Stimulated activated CD4-positive, alpha-beta T cell treated with anti-CD3 and anti-CD28 coated beads, Interleukin-15, amount 100 ng/mL, for 48 hours (primary cell): ENCODE measurements around the gene ATG12.

Source experiments
- DNase-seq, 2 donors: peaks; one replicate each; pipeline ENCODE4 v3.0.0-alpha.2; 2020; ENCODE audit warnings: low read depth in 2 of 2

ATG12 gene

DNA sequence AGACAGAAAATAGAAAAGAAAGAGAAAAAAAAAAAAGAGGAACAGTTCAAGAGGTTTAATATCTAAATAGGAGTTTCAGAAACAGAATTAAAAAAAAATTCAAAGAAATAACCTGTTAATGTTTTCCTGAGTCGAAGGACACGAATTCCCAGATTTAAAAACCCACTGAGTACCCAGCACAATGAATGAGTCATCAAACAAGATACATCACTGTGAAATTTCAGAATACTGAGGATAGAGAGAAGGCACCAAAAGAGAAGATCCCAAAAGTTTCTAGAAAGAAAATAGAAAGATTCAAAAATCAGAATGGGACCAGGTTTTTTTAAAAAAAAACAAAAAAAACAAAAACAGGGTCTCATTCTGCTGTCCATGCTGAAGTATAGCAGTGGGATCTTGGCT lies 33.7 kb downstream of the ATG12 start:
- no peak for DNase-seq

DNA sequence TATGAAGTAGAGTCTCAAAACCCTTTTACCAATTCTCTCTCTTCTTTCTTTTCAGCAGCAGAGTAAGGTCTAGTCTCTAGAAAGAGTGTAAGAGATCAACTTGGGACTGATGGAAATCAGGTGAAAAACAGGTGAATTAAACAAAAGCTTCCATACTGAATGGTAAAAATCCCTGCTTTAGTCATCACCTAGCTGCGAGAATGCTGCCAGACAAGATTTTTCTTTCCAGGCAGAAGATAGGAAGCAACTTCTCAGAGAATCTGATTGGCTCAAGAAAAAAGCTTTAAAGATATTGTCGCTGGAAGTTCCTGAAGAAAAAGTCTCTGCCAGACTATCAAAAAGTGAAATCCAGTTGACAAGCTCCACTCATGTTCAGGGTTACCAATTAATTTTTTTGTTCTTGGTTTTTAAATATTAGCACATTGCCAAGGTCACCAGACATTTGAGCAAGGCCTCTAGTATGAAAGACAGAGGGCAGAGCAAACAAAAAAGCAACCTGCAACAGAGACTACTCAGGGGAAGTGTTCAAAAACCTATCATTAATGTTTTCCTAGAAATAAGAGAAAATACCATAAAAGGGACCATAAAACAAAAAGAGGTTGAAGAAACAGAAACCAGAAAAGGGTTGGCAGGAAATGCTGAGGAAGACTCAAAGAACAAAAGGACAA lies 34.2 kb downstream of the ATG12 start:
- DNase-seq = no peak

DNA sequence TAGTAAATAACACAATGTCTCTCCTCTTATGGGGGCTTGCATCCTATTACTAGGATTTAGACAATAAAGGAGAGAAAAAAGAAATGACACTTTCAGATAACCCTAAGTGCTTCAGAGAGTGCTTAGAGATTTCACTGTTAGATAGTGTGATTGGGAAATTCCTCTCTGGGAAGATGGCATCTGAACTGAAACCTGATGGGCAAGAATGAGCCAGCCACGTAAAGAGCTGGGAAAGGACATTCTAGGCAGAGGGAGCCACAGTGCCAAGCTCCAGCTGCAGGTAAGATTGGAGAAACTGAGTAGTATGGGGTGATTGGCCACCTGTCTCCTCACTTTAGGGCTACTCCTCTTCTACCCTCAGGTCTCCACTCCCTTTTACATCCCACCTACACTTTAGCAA lies 39.4 kb downstream of the ATG12 start:
- no peak for DNase-seq

DNA sequence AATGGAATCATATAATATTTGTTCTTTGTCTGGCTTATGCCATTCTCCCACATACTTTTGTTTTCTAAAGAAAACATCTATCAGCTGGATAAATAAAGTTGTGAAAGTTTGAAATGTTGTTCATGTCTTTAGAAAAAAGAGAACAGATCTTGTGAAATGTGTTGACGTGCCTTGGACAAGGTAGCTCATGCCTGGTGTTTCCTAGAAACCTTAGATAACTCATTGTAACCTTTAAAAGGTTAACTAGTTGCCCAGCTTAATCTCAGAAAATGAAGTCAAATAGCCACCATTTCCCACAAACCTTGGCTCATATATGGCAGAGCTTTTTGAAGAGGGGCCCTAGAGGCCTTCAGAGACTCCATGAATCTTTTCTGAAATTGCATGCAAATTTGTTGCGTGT lies 40.2 kb downstream of the ATG12 start:
- DNase-seq = no peak

GRCh38 chr5:115800108-115800507 lies 41.3 kb downstream of the ATG12 start:
- DNase-seq = no peak

- no peak for DNase-seq
These were observed 43.1 kb downstream of the ATG12 start for GRCh38 chr5:115798252-115798651.

DNA sequence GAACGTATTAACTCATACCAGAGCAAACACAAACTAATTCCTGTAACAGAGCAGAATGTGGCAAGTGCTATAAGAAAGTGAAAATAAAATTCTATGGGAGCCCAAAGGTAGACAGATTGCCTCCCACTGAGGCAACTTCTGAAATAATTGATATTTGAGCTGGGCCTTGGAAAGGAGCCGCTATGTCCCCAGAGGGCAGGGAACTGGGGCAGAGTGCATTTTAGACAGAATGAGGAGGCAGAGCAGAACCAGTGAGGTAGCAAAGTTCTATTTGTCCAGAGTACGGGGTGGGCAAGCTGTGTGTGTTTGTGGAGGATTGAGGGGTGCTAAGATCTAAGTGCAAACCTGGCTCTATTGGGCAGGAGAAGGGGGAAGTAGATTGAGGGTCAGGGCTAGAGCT lies 44.7 kb downstream of the ATG12 start:
- DNase-seq = no peak

DNA sequence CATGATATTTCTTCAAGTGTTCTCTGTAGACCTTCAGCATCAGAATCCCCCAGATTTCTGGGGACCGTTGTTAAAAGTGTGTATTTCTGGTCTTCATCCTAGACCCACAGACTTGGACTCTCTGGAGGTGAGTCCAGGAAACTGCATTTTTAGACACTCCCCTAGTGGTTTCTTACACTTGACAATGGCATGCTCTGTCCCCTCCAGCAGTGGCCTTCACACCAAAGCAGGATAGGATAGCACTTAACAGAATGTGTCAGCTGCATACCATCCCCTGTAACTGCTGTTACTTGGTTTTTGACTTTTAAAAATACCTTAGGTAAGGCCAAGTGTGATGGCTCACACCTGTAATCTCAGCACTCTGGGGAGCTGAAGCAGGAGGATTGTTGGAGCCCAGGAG lies 45.7 kb downstream of the ATG12 start:
- no peak for DNase-seq

DNA sequence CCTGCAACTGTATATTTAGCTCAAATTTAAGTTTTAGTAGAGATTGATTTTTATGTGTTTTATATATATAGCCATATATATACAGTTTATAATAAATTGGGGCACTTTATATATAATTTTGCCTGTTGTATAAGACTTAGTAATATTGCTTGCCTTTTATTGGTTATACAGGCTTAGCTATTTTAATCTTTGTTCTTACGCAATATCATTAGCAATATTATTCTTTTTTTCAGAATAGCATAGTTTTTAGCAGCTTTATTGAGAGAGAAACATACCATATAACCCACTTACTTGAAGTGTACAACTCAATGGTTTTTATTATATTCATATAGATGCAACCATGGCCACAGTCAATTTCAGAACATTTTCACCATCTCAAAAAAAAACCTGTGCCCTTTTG lies 52.9 kb downstream of the ATG12 start:
- no peak for DNase-seq

DNA sequence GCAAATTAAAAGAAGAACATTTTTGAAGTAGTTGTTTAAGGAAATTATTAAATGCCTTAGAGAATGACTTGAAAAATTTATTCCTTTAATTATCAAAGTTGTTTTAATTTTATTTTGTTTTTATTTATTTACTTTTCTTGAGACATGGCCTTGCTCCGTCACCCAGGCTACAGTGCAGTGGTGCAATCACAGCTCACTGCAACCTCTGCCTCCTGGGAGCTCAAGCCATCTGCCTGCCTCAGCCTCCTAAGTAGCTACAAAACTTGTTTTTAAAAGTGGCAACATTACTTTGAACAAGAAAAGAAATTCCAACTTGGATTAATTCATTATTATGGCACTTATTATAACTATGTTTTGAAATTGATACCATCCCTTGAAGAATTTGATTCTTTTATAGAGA lies 53.9 kb downstream of the ATG12 start:
- DNase-seq = no peak

DNA sequence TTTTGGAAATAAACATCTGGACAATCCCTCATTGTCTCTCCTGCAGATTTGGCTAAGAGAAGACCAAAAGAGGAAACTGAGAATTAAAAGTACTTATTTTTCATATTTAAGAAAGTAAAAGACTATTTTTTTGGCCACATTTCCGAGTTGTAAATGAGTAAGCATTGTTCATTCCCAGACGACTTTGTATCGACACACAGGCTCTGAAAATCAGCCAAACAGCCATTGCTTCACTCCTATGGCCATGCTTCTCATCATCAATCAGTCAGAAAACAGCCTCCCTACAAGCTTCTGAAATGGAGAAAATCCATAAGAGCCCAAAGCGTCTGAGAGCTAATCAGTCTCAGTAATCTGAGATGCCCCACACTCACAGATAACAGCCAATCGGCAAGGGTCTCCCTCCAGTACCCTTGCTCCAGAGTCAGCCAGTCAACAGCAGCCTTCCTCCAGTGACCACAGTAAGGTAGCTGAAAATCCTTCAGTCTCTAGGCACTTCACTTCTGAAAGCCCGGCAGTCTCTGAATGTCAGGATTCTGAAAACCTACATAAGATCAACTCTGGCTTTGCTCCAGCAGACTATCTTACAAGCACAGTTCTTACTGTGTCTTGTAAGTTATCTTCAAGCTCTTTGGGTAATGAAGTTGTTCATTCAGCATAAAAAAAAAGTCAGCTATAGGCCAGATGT lies 55.8 kb downstream of the ATG12 start:
- DNase-seq = no peak

- DNase-seq = no peak
These were observed 62.9 kb downstream of the ATG12 start for GRCh38 chr5:115778417-115778816.
